AG09309 (cell line): ENCODE measurements around the gene FEM1B.
"Not testable (repeated sequence)": the region's sequence is repeated elsewhere in the genome, so short reads cannot be mapped to it uniquely, and the experiment has no call there.

Experiments used
- DNase-seq: peaks from one replicate; pipeline ENCODE4 v3.0.0-alpha.2; 2010; ENCODE audit warnings: low read depth
- H3K4me3 ChIP-seq: 2 replicates; pipeline ENCODE4 v1.5.1; 2011; ENCODE audit warnings: mild to moderate bottlenecking, low read depth, low read length, moderate library complexity; ENCODE audit not compliant: control insufficient read depth
- CTCF ChIP-seq: IDR thresholded peaks from 2 replicates; pipeline ENCODE4 v1.5.1; 2011; ENCODE audit warnings: mild to moderate bottlenecking, low read depth, low read length, inconsistent platforms; ENCODE audit not compliant: insufficient read depth, control insufficient read depth; ENCODE audit errors: missing control alignments

The FEM1B gene

DNA sequence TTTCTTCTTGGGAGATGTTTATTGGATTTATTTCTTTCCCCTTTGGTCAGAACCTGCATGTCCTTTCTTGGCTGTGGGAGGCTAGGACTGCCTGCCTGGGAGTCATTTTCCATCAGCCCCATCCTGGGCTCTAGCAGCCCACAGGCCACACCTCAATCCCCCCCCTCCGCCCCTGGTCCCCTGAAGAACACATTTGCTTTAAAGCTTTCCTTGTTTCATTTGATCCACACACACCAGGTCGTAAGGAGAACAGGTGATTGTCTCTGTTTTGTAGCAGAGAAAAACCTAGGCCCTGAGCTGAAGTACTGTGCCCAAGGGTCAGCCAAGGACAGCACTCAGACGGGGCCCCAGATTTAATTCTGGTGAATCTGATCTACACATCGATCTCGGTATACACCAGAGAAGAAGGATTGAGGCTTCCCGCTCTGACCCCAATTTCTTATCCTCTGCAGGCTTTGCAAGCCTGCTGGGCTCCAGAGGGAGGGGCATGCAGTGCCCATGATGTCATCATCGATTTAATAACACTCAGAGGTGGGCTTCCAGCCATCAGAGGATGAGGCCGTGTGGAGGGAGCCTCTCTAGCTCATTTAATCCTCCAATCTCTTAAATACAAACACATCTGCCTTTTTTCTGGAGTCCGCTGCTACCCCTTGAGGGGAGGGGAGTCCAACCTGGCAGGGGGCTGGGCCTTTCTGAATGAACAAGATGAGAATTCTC, 46.3 kb upstream of the FEM1B start:
- TF ChIP-seq CTCF = no peak
- DNase-seq = no peak

DNA sequence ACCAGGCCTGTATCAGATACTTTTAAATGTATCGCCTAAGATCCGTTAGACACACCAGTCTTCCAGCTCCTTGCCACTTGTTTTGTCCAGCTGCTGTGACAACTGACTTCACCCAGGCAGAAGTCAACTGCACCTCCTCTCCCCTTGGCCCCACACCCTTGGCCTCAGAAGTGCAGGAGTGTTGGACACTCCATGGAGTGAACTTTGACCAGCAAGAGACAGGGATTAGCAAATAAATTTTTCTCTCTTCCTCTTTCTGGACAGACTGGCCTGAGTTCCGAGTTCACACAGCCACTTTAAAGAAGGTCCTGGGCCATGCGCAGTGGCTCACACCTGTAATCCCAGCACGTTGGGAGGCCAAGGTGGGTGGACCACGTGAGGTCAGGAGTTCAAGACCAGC, 45.1 kb upstream of the FEM1B start:
- no peak for DNase-seq
- TF ChIP-seq CTCF = no peak
- no peak overlapping the region for H3K4me3 ChIP-seq

More for the DNA sequence above, 46.3 kb upstream of the FEM1B start:
- no peak overlapping the region for H3K4me3 ChIP-seq

DNA sequence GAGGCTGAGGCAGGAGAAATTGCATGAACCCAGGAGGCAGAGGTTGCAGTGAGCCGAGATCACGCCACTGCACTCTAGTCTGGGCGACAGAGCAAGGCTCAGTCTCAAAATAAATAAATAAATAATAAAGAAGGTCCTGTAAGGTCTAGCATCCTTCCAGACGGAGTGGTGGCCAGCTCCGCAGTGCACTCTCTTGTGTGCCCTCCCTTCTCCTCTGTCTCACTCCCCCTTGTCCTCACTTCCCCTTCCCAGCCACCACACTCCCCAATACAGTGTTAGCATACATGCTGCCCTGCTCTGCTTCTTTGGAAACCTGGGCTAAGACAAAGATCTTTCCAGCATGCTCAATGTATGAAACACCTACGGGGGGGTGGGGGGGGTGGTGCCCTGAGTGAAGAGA, 44.6 kb upstream of the FEM1B start:
- no peak overlapping the region for H3K4me3 ChIP-seq
- TF ChIP-seq CTCF = no peak
- DNase-seq = no peak

DNA sequence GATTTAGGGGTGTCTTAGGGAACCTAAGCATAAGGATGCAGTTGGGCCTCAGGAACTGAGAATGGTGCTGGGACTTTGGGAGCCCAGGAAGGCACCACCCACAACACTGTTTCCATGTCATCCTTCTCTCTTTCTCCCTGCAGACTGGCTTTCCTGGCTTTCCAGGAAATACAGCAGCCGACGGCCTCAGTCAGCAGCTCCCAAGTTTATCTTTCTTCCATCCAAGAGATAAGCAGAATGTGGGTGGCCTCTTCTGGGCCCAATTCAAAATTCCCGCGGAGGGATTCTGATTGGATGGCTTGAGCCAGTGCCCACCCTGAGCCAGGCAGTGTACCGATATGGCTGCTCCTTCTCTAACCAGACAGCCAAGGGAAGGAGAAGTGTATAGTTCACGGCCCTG, 43.5 kb upstream of the FEM1B start:
- no peak for DNase-seq
- no peak for TF ChIP-seq CTCF
- H3K4me3 ChIP-seq = no peak overlapping the region

GRCh38 chr15:68234520-68234919, 43.0 kb upstream of the FEM1B start:
- DNase-seq, H3K4me3 ChIP-seq: not testable (repeated sequence)

DNA sequence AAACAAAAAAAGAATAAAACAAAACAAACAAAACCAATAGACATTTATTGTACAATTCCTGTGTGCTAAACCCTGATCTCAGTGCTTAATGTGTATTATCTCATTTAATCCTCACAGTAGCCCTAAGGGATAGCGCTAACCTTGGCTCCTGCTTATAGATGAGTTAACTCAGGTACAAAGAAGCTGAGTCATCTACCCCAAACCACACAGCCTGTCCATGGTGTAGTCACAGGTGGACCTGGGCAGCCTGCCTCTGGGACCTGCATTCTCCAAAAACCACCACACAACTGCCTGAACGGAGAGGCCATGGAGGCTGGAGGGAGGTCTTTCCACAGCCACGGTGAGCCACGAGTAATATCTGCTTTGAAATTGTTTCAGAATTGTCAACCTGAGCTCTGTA, 42.5 kb upstream of the FEM1B start:
- no peak for TF ChIP-seq CTCF
- no peak overlapping the region for H3K4me3 ChIP-seq
- DNase-seq = no peak

DNA sequence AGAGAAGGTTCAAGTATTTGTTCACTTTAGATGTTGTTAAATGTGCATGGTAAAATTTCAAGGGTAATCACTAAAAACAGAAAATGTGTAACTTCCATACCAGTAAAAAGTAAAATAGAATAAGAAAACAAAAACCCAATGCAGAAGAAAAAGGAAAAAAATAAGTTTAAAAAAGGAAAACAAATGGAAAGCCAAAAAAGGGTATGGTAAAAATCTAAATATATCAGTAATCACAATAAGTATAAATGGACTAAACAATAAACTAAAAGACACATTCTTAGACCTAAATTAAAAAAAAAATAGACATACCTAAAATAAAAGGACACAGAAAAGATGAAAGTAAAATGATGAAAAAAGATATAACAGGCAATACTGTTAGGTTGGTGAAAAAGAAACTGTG, 38.5 kb upstream of the FEM1B start:
- no peak overlapping the region for H3K4me3 ChIP-seq
- no peak for TF ChIP-seq CTCF
- DNase-seq = no peak
